ENCODE measurements around the gene SKAP1. TPM values are rescaled to one million over a fixed set of nuclear protein-coding genes. Genes with fewer than 3 reads are reported as not detected.

Gene SKAP1
- total and polyA plus RNA-seq, 9 donors: 0.30 to 6.0 (median 2.4) TPM; not detected in 1

DNA sequence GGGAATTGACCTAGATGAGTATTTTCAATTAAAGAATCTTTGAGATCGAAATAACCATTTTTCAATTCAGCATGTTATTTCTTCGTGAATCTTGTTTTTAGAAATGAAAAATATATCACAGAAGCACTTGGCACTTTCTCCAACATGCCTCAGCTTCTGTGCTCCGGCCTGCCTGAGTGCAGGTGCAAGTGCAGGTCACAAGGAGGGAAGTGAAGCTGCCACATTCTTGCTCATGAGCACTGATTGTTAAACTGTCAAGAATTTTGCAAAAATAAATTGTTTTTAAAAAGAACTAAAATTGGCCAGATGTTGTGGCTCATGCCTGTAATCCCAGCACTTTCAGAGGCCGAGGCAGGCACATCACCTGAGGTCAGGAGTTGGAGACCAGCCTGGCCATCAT, 38.3 kb upstream of the SKAP1 start:
- H3K4me3 ChIP-seq: no peak overlapping the region
- no peaks in the 10 kb centered on the region for H3K9me3 ChIP-seq
- no peaks in the 10 kb centered on the region for H3K27me3 ChIP-seq
- no peaks in the 10 kb centered on the region for H3K36me3 ChIP-seq
- WGBS, 3 donors: 71 to 81% (median 75%) methylated on average over 4 of the region's 4 CpGs
- TF ChIP-seq EP300 (IDR thresholded peaks at IDR 0.05): no peak
- TF ChIP-seq, protein P1, sequence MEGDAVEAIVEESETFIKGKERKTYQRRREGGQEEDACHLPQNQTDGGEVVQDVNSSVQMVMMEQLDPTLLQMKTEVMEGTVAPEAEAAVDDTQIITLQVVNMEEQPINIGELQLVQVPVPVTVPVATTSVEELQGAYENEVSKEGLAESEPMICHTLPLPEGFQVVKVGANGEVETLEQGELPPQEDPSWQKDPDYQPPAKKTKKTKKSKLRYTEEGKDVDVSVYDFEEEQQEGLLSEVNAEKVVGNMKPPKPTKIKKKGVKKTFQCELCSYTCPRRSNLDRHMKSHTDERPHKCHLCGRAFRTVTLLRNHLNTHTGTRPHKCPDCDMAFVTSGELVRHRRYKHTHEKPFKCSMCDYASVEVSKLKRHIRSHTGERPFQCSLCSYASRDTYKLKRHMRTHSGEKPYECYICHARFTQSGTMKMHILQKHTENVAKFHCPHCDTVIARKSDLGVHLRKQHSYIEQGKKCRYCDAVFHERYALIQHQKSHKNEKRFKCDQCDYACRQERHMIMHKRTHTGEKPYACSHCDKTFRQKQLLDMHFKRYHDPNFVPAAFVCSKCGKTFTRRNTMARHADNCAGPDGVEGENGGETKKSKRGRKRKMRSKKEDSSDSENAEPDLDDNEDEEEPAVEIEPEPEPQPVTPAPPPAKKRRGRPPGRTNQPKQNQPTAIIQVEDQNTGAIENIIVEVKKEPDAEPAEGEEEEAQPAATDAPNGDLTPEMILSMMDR (IDR thresholded peaks at IDR 0.05): no peak
- TF ChIP-seq POLR2A (IDR thresholded peaks at IDR 0.05): no peak
- no peak for DNase-seq
- intact Hi-C loops (cut with DNase I): no loop called here
- no peaks in the 10 kb centered on the region for H3K4me1 ChIP-seq (ENCODE audit: insufficient read depth)
- H3K27ac ChIP-seq: no peak overlapping the region

DNA sequence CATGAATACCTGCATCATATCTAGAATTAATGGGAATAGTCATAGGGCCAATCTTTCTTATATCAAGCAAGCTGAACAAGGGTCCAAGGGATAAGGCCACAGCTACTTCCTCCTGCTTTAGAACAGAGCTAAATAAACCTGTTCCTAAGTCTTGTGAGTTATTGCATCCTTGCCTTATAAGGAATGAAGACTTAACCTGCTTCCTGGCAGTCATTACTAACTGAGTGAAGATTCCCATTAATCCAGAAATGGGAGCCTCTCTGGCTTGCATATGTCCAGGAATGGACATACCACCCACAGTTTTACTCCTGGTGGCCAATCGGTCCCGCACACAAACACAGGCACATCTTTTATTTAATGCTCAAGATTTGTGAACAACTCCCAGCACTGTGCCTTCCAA, 35.9 kb upstream of the SKAP1 start:
- TF ChIP-seq, protein P1 (IDR thresholded peaks at IDR 0.05): no peak
- TF ChIP-seq POLR2A (IDR thresholded peaks at IDR 0.05): no peak
- TF ChIP-seq EP300 (IDR thresholded peaks at IDR 0.05): no peak
- intact Hi-C loops (cut with DNase I): no loop called here
- no peaks in the 10 kb centered on the region for H3K4me1 ChIP-seq (ENCODE audit: insufficient read depth)
- DNase-seq: no peak
- H3K27ac ChIP-seq: no peak overlapping the region
- no peaks in the 10 kb centered on the region for H3K36me3 ChIP-seq
- WGBS, 3 donors: 59 to 73% (median 64%) methylated on average over 2 of the region's 2 CpGs
- no peaks in the 10 kb centered on the region for H3K27me3 ChIP-seq
- no peak overlapping the region for H3K4me3 ChIP-seq
- no peaks in the 10 kb centered on the region for H3K9me3 ChIP-seq

DNA sequence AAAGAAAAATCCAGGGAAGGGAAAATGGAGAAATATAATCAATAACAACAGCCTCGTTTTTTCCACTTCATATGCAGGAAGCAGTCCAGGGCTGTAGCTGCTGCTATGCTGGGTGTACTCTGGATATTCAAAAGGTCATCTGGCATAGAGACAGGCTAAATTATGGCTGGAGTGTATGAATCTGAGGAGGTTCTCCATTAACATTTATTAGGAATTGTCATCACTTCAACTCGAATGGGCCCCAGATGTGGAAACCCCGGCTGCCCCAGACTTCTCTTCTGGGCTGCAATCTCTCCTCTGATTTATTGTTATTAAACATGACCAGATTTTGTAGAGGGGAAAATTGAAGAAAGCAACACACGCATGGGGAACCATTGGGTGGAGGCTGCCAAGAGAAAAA, 33.5 kb upstream of the SKAP1 start:
- no peaks in the 10 kb centered on the region for H3K36me3 ChIP-seq
- DNase-seq: no peak
- H3K27me3 ChIP-seq: no peaks in the 10 kb centered on the region
- 14 to 23% (median 17%) methylated on average over 4 of the region's 4 CpGs for WGBS, 3 donors
- no peaks in the 10 kb centered on the region for H3K9me3 ChIP-seq
- TF ChIP-seq POLR2A (IDR thresholded peaks at IDR 0.05): no peak
- no peak for TF ChIP-seq EP300 (IDR thresholded peaks at IDR 0.05)
- TF ChIP-seq, protein P1 (IDR thresholded peaks at IDR 0.05): no peak
- H3K4me1 ChIP-seq (ENCODE audit: insufficient read depth): no peaks in the 10 kb centered on the region
- intact Hi-C loops (cut with DNase I): no loop called here
- H3K27ac ChIP-seq: no peak overlapping the region
- no peak overlapping the region for H3K4me3 ChIP-seq

DNA sequence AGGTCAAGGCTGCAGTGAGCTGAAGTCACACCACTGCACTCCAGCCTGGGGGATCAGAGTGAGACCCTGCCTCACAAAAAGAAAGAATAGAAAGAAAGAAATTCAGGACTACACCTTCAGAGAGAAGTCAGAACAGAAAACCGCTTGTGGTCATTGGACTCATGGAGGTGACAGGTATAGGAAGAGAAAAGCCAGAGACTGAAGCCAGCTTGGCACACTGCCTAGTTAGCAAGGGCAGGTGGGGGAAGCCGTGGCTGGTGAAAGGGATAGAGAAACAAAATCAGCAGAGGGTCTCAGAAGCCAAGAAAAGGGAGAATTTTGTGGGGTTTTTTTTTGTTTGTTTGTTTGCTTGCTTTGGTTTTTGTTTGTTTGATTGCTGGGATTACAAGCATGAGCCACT, 32.9 kb upstream of the SKAP1 start:
- Histone ChIP-seq H3K27ac (no peak overlapping the region), H3K27me3 (no peaks in the 10 kb centered on the region), H3K9me3 (no peaks in the 10 kb centered on the region), H3K4me3 (no peak overlapping the region), H3K36me3 (no peaks in the 10 kb centered on the region), H3K4me1 (ENCODE audit: insufficient read depth) (no peaks in the 10 kb centered on the region)
- intact Hi-C loops (cut with DNase I): no loop called here
- TF ChIP-seq, protein P1 (IDR thresholded peaks at IDR 0.05): no peak
- TF ChIP-seq EP300 (IDR thresholded peaks at IDR 0.05) (no peak), POLR2A (IDR thresholded peaks at IDR 0.05) (no peak)
- WGBS, 3 donors: 44 to 52% (median 50%) methylated on average over 2 of the region's 2 CpGs
- no peak for DNase-seq

DNA sequence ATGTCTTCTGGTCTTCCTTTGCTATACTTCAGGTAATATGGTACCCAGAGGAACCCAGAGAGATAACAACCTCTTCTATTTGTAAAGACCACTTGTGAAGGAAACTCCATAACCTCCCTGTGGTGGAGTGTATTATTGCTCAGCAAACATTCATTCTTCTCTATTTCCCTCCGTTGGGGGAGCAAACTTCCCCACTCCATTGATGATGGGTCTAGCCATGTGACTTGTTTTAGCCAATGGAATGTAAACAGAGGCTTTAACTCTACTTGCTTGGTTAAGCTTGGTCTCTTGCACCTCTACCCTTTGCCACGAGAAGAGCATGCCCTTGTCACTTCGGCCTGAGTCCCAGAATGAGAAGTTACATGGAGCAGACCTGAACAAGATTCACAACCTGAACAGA, 30.0 kb upstream of the SKAP1 start:
- H3K27me3 ChIP-seq: no peaks in the 10 kb centered on the region
- no peak overlapping the region for H3K27ac ChIP-seq
- no peaks in the 10 kb centered on the region for H3K36me3 ChIP-seq
- 54 to 62% (median 60%) methylated on average over 3 of the region's 3 CpGs for WGBS, 3 donors
- intact Hi-C loops (cut with DNase I): no loop called here
- H3K9me3 ChIP-seq: peaks cover 0 to 4% of the 10 kb centered on the region in 2 donors
- no peaks in the 10 kb centered on the region for H3K4me1 ChIP-seq (ENCODE audit: insufficient read depth)
- no peak for DNase-seq
- no peak overlapping the region for H3K4me3 ChIP-seq
- TF ChIP-seq EP300 (IDR thresholded peaks at IDR 0.05) (no peak), POLR2A (IDR thresholded peaks at IDR 0.05) (no peak)
- TF ChIP-seq, protein P1 (IDR thresholded peaks at IDR 0.05): no peak

Data from ovary (tissue), 9 donors.